Stimulated activated CD8-positive, alpha-beta memory T cell treated with anti-CD3 and anti-CD28 coated beads, Interleukin-12 subunit alpha, Interleukin-12 subunit beta, amount 100 ng/mL, for 4 hours (primary cell): Measurements from ENCODE around the gene TRIM9.
"Not testable (repeated sequence)": the region's sequence is repeated elsewhere in the genome, so short reads cannot be mapped to it uniquely, and the experiment has no call there.

Experiments used
- DNase-seq: peaks from one replicate; pipeline ENCODE4 v3.0.0-alpha.2; 2020; ENCODE audit warnings: low read depth

Gene TRIM9

DNA sequence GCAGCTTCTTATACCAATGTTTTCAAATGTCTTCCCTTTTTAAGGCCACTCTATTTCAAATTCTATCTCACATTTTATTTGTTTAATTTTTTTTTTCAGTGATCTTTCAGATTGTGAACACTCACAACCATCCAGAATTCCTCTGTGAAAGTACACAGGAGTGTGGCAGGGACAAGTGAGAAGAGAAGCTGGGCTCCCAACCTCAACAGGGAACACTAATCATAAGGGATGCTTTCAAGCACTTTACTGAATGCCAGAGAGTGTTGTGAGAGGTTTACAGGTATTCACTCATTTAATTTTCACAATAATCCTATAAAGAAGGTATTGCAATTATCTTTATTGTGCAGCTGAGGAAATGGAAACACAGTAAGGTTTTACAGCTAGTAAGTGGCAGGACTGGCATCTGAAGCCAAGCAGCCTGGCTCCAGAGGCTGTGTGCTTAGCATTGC lies 90.5 kb downstream of the TRIM9 start:
- no peak for DNase-seq

DNA sequence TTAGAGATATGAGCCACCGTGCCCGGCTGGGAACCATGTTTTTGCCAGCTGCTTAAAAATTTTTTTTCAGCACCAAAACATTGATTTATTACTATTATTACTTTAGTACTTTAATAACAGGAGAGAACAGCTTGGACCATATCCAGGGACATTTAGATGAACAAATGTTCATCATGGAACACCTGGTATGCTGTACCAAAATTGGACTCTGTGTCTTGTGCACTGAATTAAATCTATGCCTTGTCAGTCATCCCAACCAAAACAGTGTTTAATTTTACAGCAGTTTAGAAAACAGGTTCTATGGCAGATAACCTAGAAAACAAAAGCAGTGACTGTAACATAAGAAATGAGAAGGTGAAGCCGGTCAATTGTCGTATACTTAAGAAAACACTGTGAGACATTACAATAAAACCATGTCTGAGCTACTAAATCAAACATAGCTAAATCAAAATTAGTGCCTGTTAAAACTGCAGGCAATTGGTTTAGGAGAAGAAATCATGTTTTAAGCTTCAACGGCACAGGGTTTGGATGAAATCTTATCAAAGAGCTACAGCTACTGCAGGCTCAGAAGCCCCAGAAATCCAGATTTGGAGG lies 92.4 kb downstream of the TRIM9 start:
- no peak for DNase-seq

DNA sequence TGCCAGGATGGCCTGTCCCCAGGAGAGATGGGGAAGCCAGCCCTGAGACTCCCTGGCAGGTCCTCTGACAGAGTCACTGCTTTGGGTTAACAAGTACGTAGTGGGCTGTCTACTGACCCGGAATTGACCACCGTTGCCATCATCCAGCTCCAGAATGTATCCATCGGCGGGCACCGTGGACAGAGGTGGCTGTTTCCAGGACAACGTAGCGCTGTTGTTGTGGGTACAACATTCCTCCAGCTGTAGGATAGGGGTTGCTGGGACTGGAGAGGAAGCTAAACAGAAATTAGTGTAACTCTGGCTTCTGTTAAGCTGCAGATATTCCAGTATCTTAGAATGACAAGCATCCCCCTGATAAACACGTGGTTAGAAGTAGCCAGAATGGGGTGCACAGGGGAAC lies 94.3 kb downstream of the TRIM9 start:
- no peak for DNase-seq

DNA sequence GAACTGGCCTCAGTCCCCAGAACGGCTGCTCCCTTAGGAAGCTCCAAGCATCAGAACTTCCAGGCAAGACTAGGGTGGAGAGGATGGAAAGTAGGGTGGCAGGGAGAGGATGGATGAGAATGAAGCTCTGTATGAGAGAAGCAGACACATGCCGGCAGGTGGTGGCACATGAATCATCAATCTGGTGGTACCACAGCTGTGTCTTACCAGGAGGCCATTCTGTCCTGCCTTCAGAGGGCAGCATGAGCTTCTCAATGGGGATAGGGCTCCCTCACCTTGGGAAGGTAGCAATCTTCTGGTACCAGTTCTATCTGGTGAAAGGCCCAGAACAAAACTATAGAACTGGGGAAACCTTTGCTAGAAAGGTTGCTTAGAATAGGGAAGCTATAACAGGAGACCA lies 95.2 kb downstream of the TRIM9 start:
- no peak for DNase-seq

DNA sequence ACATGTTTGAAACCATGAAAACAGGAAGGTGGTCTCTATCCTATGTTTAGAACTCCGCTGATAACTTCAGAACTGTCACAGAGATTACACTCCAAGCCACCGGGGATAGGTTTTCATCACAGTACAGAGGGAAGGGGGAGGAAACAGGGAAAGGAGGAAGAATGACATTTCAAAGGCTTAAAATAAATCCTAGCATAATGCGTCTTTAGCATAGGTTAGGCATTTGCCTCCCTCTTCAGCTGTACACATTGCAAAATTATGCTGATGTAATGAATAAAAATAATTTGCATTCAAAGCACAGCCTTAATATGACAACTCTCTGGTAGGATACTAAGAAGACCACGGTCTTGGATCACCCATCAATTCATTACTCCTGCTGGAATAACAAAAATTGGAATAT lies 96.3 kb downstream of the TRIM9 start:
- no peak for DNase-seq

DNA sequence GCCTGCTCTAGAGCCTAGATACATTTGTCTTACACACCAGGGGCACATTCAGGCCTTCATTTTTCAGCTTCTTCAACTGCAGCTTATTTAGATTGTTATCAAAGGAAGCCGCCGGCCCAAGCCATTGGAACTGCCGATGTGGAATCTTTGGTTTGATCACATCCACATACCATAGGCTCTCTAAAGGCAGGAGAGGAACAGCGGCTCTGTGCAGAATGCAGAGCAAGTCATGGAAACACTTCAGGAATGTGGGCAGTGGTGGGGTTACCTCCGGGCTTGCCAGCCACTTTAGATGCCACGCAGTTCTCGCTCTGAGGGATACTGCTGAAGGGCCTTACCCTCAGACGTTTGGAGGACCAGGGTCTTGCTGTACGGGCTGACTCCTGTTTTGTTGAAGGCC lies 97.2 kb downstream of the TRIM9 start:
- no peak for DNase-seq

DNA sequence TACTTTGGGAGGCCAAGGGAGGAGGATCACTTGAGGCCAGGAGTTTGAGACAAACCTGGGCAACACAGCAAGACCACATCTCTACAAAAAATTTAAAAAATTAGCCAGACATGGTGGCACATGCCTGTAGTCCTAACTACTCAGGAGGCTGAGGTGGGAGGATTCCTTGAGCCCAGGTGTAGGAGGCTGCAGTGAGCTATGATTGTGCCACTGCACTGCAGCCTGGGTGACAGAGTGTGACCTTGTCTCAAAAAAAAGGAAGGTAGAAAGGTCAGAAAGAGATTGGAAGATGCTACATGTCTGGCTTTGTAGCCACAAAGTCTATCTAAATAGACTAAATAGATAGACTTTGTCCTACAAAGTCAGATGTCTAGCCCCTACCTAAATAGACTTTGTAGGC lies 100.7 kb downstream of the TRIM9 start:
- not testable (repeated sequence) for DNase-seq

DNA sequence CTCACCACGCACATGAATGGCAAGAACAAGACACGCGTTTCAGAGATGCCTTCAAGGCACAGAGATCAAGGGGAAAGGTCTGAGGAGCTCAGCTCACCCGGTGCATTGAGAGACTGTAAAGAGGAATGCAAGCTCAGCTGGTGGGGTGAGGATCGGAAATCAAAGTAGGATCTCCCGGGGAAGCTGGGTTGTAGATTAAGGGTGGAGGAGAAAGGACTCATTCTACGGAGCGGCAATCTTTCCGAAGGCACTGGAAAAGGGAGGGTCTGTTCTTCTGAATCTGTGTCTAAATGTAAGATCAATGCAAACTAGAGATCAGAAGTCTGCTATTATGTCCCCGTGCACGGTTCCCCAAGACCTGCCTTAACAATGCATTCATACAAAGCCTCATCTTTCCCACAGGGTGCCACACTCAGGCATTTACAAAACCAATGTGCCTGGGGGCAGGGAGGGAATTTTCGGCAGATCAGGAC lies 109.0 kb downstream of the TRIM9 start:
- DNase-seq = no peak

DNA sequence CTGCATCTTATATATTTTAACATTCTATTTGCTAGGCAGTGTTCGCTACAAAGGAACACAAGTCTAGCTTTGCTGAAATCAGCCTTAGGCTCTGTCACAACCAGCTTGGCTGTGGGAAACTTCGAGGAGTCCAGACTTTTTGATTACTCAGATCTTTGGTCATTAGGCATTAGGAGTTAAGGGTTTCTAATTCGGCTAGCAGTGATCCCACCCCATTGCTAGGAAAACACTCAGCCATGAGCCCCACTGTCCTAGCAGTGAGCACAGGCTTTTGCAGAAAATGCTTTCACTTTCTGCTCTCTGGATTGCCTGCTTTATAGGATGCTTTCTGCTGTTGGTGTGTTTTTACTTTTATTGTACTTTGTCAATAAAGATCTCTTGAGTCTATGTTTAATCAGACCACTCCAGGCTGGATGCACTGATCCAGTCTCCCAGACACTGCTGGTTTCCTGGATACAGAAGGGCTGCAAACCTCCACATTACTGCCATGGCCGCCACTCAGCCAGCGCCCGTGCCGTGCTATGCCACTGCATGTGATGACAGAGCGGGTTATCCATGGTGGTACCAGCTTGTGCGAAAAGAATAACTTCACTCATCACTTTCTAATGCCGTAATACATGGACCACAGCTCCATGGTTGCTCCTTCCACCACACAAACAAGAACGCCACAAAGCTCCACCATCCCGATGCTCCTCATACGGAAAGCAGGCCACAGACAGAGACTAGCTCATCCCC lies 109.6 kb downstream of the TRIM9 start:
- no peak for DNase-seq

DNA sequence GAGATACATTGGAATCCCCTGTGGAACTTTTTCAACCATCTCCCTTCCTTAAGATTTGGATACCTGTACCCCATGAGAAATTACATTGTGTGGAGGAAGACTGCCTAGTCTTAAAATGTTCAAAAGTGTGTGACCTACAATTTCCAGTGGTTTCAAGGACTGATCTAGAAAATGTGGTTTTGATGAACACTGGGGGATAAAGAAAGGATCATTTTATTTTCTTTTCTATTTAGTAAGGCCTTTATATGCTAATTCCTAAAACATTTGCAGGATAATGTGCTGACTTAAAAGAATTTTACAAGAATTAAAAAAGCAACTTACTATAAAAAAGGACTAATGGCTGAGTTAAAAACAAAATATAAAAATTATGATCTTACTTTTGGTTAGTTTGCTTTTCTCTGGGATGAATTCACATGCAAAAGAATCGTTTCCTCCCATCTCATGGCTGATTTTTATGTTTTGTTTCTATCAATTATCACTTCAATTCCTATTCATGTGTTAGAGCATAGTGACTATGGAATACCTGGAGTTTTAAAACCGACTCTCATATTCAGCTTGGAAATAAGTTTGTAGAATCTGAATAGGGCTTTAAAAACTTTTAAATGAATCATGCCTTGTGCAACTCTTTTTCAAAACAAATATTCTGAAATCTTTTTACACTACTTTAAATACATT lies 110.7 kb downstream of the TRIM9 start:
- no peak for DNase-seq

DNA sequence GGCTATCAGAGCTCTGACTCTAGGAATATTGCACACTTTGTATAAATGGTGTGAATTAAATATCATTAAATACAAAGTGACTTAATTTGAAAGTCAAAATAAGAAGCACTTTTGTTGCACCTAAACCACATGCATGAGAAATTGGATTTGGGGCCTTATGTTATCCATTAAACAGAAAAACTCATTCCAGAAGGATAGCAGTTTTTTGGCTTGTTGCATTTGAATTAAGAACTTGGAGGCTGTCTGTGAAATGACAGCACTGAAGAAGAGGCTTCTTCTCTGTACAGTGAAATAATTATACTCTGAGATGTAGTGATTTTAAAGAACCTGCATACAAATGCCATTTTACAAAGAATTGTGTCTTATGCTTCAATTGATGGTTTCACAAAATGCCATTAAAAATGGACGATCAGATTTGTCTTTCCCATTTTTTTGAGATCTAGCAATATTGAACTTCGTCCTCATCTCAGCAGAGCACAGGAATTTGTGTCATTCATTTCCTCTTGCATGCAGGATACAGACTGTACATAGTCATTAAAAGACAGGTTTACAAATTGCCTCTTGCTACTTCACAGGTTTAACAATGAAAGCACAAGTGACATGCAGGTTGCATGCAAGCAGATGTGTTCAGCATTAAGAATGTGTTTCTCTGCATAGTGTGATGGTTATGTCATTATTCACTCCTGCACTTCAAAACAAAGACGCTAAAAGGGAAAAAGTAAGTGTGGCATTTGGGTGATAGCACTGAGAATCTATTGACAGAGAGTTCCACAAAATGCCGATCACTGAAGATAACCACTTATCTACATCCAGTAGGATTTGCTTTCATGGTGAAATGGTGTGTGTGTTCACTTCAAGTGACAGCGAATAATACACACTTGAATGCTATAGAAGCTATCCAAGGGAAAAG lies 114.7 kb downstream of the TRIM9 start:
- DNase-seq = no peak

DNA sequence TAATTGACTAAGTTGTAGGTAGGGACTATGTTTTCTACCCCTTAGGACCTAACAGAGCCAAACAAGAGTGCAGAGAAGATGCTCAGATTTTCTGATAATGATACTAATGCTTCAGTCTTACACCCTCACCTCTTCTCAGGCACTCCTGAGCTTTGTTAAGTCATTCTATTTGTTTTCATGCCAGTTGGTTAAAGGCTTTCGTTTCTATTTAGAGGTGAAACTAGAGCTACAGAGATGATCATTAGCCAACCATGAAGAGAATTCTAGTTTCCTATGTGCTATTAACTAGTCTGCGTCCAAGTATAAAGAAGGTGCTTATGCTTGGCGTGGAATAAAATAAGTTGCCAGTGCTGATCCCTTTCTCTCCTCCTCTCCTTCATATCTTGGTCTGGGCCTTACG lies 116.0 kb downstream of the TRIM9 start:
- no peak for DNase-seq

DNA sequence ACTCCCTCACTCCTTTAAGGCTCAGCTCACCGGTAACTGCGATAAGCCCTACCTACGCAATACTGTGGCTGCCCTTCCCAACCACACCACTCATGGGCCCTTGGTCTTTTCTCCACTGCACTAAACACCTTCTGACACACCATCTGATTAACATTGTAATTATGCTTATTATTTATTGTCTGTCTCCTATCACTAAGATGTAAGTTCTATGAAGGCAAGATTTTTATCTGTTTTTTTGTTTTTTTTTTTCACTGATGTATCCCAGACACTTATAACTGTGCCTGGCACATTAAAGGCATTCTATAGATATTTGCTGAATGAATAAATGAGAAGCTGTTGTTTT lies 116.4 kb downstream of the TRIM9 start:
- DNase-seq = no peak

DNA sequence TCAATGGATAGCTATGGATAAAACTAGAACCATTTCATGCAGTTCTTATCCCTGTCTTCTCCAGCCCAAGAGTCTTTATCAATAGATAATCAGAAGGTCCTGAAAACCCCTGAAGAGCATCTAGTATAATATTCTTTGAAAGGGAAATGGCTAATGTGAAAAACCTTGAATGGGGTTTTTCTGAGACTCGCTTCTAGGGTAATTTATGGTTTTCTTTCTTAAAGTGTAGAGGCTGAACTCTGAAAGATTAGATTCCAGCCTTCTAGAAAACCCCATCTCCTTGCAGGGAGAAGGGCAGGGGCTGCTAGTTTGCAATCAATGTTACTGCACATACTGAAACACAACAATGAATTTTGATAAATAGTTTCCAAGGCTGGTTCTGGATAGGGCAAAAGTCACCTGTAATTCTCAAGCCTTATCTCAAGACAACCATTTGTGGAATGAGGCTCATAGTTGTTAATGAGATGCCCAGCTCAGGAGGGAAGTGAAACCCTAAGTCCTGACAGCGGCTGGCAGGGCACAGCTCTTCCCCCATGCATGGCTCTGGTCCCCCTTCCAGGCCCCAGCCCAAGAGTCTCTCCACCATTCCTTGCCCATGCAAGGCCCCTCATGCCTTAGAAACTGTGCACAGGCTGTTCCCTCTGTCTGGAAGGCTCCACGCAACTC lies 116.9 kb downstream of the TRIM9 start:
- no peak for DNase-seq

DNA sequence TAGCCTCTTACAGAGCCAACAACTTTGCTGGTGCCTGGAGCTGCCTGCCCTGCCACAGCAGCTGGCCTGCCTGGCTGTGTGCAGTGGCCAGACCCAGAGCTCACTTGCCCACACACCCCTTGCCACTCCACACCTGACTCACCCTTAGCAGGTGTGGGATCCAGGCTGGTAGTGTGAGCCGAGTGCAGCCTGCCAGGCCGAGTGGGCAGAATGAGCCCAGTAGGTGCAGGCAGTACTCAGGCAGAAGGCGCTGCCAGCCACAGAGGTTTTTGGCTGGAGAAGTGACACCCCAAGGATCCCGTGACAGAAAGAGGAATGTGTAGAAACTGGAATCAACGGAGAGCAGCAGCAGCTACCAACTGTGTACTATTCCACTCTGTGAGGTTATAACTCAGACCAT lies 120.8 kb downstream of the TRIM9 start:
- no peak for DNase-seq

DNA sequence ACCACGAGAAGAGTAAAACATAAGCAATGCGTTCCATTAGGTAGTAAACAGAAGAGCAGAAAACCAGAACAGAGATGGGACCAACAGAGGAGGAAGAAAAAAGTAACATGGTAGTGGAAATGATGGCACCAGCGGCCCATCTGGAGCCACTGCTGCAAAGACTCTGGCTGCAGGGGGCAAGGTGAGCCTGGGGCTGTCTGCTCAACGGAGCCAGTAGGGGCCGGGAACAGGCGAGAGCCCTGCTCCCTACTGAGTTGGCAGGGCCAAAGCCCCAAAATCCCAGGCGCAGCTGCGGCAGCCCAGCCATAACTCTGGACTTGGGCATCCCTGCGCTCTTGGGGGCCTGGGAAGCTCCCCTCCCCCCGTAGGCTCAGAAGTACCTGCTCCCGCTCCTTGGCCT lies 122.2 kb downstream of the TRIM9 start:
- no peak for DNase-seq

DNA sequence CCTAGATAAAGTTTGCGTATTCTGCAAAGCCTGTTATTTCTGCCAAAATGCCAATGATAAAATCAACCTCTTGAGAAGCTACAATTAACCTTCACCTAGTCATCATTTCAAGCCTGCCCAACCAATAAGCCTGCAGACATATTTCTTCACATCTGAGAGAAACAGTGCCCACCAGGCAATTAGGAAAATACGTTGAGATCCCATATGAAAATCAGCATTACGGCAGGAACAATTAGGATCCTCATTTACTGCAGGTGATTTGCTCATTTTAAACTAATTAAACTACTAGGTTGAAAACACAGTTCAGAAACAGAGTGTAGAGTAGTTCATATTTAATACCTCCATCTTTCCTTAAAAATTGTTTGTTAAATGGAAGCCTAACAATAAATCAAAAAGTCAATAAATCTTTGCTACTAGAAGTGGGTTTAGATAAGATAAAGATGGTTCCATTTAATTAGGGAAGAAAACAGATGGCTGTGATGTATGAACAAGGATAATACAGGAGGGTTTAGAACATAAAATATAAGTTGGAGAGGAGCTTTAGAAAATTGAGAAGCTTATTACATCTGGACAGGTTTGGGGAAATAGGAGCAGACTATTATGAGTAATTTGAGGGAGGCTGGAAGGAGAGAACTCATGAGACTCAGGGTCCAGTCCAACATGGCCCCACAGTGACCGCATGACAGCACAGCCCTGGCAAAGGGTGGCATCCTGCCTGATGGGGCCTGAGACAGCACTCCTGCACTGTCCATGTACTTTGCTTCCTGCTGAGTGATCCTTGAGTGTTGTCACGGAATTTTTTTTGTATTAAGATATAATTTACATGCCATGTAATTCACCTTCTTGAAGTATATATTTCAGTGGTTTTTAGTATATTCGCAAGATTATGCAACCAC lies 123.8 kb downstream of the TRIM9 start:
- no peak for DNase-seq

DNA sequence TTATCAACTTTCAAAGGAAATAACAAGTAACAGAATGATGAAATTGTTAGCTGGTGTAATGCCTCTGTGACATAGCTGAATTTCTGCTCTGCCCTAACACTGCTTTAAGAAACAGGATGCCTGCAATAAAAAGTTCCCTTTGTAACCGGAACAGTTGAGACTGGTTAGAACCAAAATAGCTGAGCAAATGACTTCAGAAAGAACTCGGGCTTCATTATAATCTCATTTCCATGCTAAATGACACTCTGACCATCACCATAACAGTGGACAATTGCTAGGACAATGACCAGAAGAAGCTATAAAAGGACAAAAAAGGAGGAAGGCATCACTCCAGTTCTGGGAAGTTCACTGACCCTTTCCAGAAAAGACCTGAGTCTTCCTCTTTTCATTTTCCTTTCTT lies 127.1 kb downstream of the TRIM9 start:
- no peak for DNase-seq

DNA sequence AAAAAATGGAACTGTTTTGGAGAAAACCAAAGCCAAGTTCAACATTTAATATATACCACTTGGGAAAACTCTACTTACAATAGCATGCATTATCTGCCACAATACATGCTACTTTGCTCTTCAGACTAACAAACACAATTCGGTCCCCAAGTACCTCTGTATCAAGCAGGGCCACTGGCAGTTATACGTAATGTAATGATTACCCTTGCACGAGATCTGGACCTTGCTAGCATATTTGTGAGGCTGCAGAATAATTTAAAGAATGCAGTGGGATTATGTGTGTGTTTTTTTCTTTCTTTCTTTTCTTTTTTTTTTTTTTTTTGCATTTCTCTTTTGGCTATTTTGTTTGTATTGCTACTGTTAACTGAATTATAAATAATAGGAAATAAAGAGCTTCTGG lies 127.8 kb downstream of the TRIM9 start:
- DNase-seq = no peak

DNA sequence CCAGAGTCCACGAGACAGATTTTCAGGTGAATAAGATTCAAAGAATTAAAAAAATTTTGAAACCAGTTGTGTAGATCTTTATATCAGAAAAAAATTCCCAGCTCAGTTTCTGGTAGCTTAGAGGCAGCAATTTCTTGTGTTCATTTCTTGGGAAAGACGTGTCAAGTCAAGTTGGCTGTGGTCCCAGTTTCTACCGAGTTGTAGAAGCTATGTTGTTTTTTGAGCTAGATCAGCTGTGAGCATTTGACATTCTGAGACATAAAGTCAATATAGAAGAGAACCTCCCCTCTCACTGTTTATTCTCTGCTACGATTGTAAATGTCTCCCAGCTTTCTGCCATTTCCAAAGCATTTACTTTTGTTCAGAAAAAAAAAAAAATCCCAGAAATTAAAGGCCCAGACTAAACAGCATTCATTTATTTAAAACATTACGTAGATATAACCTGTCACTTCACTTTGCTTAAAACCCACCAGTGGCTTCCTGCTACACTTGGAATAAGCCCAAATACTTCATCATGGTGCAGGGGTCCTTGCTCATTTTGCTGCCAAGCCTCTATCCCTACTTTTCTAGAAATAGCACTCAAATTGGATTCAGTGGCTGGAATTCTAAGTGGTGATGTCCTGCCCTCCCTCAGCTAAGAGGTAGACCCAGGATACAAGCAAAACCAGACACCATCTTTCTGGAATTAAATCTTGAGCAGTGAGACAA lies 130.1 kb downstream of the TRIM9 start:
- no peak for DNase-seq
